HPDE6-E6E7 (cell line): ENCODE measurements around the gene CNTNAP2.

Experiments used
- DNase-seq: peaks from one replicate; pipeline ENCODE4 v3.0.0; 2011; ENCODE audit warnings: missing footprints; ENCODE audit errors: extremely low spot score

The CNTNAP2 gene

GRCh38 chr7:147483634-147484292 lies 1367.2 kb downstream of the CNTNAP2 start:
- no peak for DNase-seq

DNA sequence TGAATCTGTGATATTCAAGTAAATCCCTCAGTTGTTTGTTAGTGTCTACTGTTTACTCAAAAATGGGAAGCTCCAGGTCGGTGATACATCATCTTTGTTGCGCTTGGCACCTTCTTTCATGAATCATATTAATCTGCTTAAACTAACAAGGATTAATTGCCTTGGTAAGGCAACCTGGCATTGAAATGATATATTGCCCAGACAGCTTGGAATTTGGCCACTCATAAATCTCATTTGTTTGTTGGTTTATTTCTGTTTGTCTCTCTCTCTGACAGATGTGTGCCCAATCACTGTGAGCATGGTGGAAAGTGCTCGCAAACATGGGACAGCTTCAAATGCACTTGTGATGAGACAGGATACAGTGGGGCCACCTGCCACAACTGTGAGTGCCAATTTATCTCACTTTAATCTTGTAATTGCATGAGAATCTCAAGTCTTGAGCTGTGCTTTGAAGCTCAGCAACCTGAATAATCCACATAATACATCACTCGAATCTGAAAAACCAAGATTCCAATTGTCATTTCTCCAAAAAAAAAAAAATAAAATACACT lies 1369.1 kb downstream of the CNTNAP2 start:
- DNase-seq, result no peak

DNA sequence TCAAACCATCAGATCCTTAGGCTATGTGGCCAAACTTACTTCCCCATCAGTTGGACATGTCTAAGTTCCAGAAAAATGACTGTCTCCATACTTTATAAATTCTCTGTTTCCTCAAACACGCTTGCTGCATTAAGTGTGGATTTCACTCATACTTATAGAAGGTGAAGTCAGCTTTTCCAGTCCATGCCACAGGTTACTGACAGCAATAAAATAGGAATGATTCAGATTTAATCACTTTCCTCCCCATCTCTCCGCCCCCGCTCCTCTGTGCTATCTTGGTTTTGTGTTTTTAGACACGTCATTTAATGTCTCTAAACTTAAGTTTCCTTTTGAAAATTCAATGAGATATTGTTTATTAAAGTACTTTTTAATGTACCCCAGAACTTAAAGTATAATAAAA lies 1376.0 kb downstream of the CNTNAP2 start:
- DNase-seq, result no peak

GRCh38 chr7:147496209-147496608 lies 1379.6 kb downstream of the CNTNAP2 start:
- DNase-seq, result no peak

DNA sequence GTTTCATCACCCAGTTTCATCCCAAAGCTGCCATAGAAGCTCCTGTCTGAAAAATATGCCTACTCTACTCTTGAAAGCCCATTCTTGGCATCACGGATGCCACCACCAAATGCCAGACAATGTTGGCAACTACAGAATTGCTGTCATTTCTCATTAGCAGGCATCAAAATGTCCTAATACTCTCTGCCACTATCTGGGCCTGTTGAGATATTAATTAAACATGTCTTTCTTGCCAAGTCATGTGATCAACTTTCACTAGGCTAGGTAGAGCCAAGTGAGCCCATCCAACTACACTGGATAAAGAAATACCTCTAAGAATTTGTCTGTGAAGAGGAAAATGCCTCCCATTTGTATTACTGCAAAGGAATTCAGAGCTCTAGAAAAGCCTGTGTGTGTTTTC lies 1380.6 kb downstream of the CNTNAP2 start:
- DNase-seq, result no peak

- no peak for DNase-seq
Measured at GRCh38 chr7:147498081-147498480, 1381.5 kb downstream of the CNTNAP2 start.

- no peak for DNase-seq
Measured at GRCh38 chr7:147509035-147509501, 1392.5 kb downstream of the CNTNAP2 start.

- DNase-seq, result no peak
Measured at GRCh38 chr7:147509541-147510200, 1393.1 kb downstream of the CNTNAP2 start.

DNA sequence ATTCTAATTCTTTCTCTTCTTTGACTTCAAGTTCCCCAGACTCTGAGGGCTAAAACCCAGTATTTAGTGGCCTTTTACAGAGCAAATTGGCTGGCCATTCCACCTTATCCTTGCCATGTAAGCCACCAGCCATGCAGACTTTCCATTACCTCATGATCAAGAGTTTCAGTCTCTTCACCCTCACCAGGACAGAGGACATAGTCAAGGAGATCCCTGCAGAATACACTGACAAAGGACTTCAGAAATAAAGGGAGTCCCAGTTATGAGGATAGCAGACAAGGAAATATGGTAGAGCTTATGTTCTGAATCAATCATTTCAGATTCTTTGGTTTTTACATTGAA lies 1393.6 kb downstream of the CNTNAP2 start:
- no peak for DNase-seq

- no peak for DNase-seq
Measured at GRCh38 chr7:147510923-147511322, 1394.3 kb downstream of the CNTNAP2 start.

- DNase-seq, result no peak
Measured at GRCh38 chr7:147513451-147513850, 1396.8 kb downstream of the CNTNAP2 start.

DNA sequence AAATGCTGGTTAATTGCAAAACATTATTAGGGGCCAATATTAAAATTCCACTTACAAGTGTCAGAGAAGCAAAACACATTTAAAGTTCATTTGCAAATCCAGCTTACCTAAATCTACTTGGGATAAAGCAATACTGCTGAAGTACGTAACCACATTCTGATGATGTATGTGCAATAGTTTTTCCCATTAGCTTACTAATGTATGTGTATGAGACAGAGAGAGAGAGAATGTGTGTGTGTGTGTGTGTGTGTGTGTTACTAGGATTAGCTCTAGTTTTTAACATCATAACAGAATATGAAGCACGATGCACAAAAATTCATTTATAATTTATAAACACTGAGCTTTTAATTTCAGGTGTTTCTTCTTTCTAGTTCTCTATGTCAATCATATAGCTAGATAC lies 1399.8 kb downstream of the CNTNAP2 start:
- DNase-seq, result no peak

DNA sequence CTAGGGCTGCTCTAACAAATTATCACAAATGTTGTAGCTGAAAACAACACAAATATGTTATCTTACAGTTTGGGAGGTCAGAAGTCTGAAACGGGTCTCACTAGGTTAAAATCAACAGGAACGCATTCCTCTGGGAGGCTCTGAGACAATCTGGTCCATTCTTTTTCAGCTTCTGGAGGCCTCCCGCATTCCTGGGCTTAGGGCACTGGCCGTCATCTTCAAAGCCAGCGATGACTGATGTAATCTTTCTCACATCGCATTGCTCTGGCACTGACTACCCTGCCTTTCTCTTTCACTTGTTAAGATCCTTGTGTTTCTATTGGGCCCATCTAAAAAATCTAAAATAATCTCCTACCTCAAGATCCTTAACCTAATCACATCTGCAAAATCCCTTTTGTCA lies 1402.5 kb downstream of the CNTNAP2 start:
- DNase-seq, result no peak

GRCh38 chr7:147523056-147523455 lies 1406.5 kb downstream of the CNTNAP2 start:
- DNase-seq, result no peak

GRCh38 chr7:147524726-147525250 lies 1408.2 kb downstream of the CNTNAP2 start:
- DNase-seq, result no peak

DNA sequence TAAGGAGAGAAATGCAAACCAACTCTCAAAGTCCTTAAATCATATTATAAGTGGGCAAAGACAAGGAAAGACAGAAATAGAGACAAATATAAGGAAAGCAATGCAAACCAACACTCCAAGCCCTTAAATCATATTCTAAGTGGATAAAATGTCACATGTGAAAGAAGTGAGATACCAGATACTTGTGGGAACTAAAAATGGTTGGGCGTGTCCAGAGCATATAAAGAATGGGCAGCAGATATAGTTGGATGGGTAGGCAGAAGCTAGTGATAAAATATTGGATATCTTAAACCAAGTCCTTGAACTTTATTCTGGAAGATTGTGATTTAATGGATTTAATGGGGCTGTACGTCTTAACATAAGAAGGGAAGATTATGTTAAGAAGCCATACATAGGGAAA lies 1408.7 kb downstream of the CNTNAP2 start:
- DNase-seq, result no peak

- DNase-seq, result no peak
Measured at GRCh38 chr7:147535701-147536111, 1419.1 kb downstream of the CNTNAP2 start.

DNA sequence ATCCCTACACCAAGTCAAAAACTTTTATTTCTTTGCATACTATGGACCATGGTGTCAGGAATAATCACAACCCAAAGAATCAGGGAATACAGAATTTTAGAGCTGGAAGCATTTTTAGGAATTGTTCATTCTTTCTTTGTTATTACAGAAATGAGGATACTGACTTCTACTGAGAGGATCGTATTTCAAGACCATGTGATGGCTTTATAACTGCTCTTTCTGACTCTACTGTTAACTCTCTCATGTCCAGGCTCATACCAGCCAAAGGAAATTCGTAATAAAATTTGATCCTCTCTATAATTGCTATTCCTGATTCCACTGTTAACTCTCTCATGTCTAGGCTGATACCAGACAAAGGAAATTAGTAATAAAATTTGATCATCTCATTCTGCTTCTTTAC lies 1423.1 kb downstream of the CNTNAP2 start:
- DNase-seq, result no peak

- DNase-seq, result no peak
Measured at GRCh38 chr7:147540743-147541142, 1424.1 kb downstream of the CNTNAP2 start.

GRCh38 chr7:147541261-147541660 lies 1424.7 kb downstream of the CNTNAP2 start:
- no peak for DNase-seq

GRCh38 chr7:147547252-147547897 lies 1430.8 kb downstream of the CNTNAP2 start:
- DNase-seq, result no peak

DNA sequence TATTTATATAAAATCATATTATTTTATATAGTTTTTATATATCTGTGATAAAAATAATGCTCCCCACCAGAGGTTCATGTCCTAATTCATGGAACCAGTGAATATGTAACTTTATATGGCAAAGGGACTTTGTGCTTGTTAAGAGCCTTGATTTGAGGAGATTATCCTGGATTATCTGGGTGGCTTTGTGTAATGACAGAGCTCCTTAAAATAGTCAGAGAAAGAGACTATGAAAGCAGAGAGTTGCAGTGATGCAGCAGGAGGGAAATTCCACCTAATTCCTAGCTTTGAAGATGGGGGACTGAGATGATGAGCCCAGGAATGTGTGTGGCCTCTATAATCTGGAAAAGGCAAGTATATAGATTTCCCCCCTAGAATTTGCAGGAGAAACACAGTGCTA lies 1439.7 kb downstream of the CNTNAP2 start:
- no peak for DNase-seq

DNA sequence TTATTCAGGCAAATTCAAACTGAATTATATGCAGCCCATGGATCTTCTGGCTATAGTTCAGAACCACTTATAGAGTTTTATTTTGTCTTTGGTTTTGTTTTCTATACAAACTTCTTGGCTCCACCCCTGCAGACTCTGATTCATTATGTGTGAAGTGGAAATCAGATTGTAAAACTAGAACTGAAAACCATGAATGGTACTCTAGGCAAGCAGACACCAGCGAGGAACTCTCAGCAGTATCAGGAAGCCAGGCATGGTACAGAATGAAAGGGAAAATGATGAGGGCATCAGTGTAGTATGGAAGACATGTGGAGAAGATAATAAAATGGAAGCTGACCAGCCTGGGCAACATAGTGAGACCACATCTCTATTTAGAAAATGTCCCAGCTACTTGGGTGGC lies 1447.1 kb downstream of the CNTNAP2 start:
- DNase-seq, result no peak
